ENCODE measurements around the gene ETNK1.

DNA sequence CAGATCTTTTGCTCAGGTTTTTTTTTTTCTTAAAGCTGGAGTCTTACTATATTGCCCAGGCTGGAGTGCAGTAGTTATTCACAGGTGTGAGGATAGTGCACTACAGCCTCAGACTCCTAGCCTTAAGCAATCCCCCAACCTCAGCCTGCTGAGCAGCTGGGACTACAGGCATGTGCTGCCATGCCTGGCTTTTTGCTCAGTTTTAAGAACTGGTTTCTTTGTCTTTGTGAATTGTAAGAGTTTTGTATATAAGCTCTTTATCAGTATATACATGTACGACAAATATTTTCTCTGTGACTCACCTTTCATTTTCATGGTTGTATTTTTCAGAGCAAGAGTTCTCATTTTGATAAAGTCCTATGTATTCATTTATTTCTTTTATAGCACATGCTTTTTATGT, 47.3 kb upstream of the ETNK1 start:
- TF ChIP-seq, protein P1, sequence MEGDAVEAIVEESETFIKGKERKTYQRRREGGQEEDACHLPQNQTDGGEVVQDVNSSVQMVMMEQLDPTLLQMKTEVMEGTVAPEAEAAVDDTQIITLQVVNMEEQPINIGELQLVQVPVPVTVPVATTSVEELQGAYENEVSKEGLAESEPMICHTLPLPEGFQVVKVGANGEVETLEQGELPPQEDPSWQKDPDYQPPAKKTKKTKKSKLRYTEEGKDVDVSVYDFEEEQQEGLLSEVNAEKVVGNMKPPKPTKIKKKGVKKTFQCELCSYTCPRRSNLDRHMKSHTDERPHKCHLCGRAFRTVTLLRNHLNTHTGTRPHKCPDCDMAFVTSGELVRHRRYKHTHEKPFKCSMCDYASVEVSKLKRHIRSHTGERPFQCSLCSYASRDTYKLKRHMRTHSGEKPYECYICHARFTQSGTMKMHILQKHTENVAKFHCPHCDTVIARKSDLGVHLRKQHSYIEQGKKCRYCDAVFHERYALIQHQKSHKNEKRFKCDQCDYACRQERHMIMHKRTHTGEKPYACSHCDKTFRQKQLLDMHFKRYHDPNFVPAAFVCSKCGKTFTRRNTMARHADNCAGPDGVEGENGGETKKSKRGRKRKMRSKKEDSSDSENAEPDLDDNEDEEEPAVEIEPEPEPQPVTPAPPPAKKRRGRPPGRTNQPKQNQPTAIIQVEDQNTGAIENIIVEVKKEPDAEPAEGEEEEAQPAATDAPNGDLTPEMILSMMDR (IDR thresholded peaks at IDR 0.05) = no peak
- TF ChIP-seq EZH2 (IDR thresholded peaks at IDR 0.05; ENCODE audit: borderline replicate concordance, insufficient read depth, low read depth, low read length, poor library complexity, severe bottlenecking) = no peak
